HepG2 (cell line): Measurements from ENCODE around the gene FBXO10. TPM values are rescaled to one million over a fixed set of nuclear protein-coding genes. Genes with fewer than 3 reads are reported as not detected.

Experiments
- BRCA1 ChIP-seq: sonication (generic); formaldehyde crosslinking; IDR thresholded peaks from 2 replicates; pipeline ENCODE4 v1.4.0; 2020; ENCODE audit warnings: missing genetic modification reagents
- CC2D1A ChIP-seq: sonication (generic); formaldehyde crosslinking; IDR thresholded peaks from 2 replicates; pipeline ENCODE4 v1.8.1; 2023; ENCODE audit warnings: mild to moderate bottlenecking, missing genetic modification reagents
- DNMT1 ChIP-seq: sonication (generic); formaldehyde crosslinking; IDR thresholded peaks from 2 replicates; pipeline ENCODE4 v1.5.1; 2020; ENCODE audit warnings: mild to moderate bottlenecking, missing genetic modification reagents
- EP300 ChIP-seq, 3 experiments: sonication (generic) in 1 of 3; formaldehyde crosslinking in 1 of 3; IDR thresholded peaks; 2 replicates each; pipeline versions ENCODE4 v1.5.1 to v1.6.1; 2011 to 2020; ENCODE audit warnings: low read depth in 2 of 3, low read length in 2 of 3, borderline replicate concordance in 1 of 3, improper control_type of control experiment in 1 of 3, mild to moderate bottlenecking in 1 of 3, missing genetic modification reagents in 1 of 3, moderate library complexity in 1 of 3
- HNF1A ChIP-seq, 2 experiments: sonication (generic) in 1 of 2; formaldehyde crosslinking in 1 of 2; IDR thresholded peaks; 2 replicates each; pipeline versions ENCODE4 v1.4.0 to v1.6.1; 2016 to 2020; ENCODE audit warnings: borderline replicate concordance in 1 of 2, low read depth in 1 of 2, mild to moderate bottlenecking in 1 of 2, missing genetic modification reagents in 1 of 2
- HNRNPL ChIP-seq: fragments of 200-400 bp; formaldehyde crosslinking; IDR thresholded peaks from 2 replicates; pipeline ENCODE4 v1.6.1; 2017; ENCODE audit warnings: mild to moderate bottlenecking, low read depth, low read length
- KLF9 ChIP-seq: IDR thresholded peaks from 2 replicates; pipeline ENCODE4 v1.6.1; 2016; ENCODE audit warnings: low read depth
- MTERF4 ChIP-seq: sonication (generic); formaldehyde crosslinking; IDR thresholded peaks from 2 replicates; pipeline ENCODE4 v1.8.0; 2023; ENCODE audit warnings: mild to moderate bottlenecking, missing genetic modification reagents
- NCOA2 ChIP-seq: sonication (generic); formaldehyde crosslinking; IDR thresholded peaks from 2 replicates; pipeline ENCODE4 v1.8.0; 2022; ENCODE audit warnings: inconsistent platforms
- NFKB2 ChIP-seq: sonication (generic); formaldehyde crosslinking; IDR thresholded peaks from 2 replicates; pipeline ENCODE4 v1.4.0; 2020; ENCODE audit warnings: missing genetic modification reagents, borderline replicate concordance
- NRL ChIP-seq: sonication (generic); formaldehyde crosslinking; IDR thresholded peaks from 2 replicates; pipeline ENCODE4 v1.5.0; 2020; ENCODE audit warnings: missing genetic modification reagents, mild to moderate bottlenecking, moderate library complexity, borderline replicate concordance
- PAX8 ChIP-seq: sonication (generic); formaldehyde crosslinking; IDR thresholded peaks from 2 replicates; pipeline ENCODE4 v1.8.0; 2022; ENCODE audit warnings: mild to moderate bottlenecking, missing genetic modification reagents, borderline replicate concordance
- PHB2 ChIP-seq: fragments of 450-650 bp; IDR thresholded peaks from 2 replicates; pipeline ENCODE4 v1.6.1; 2018; ENCODE audit not compliant: partially characterized antibody
- RAD51 ChIP-seq: fragments of 450-650 bp; IDR thresholded peaks from 2 replicates; pipeline ENCODE4 v1.6.1; 2016; ENCODE audit warnings: borderline replicate concordance
- SIN3B ChIP-seq: fragments of 150-350 bp; IDR thresholded peaks from 2 replicates; pipeline ENCODE4 v1.6.1; 2014; ENCODE audit warnings: low read length
- SMAD3 ChIP-seq: sonication (generic); formaldehyde crosslinking; IDR thresholded peaks from 2 replicates; pipeline ENCODE4 v1.4.0; 2020; ENCODE audit warnings: missing genetic modification reagents
- ZBTB34 ChIP-seq: sonication (generic); formaldehyde crosslinking; IDR thresholded peaks from 2 replicates; pipeline ENCODE4 v1.8.0; 2022; ENCODE audit warnings: mild to moderate bottlenecking, missing genetic modification reagents
- ZFAT ChIP-seq: sonication (generic); formaldehyde crosslinking; conservative IDR thresholded peaks from 2 replicates; pipeline ENCODE4 v1.8.1; 2023; ENCODE audit warnings: missing genetic modification reagents, inconsistent platforms
- ZFP1 ChIP-seq: IDR thresholded peaks from 2 replicates; pipeline ENCODE4 v1.6.1; 2016
- ZNF136 ChIP-seq: sonication (generic); formaldehyde crosslinking; IDR thresholded peaks from 2 replicates; pipeline ENCODE4 v1.8.1; 2022; ENCODE audit warnings: low read depth, mild to moderate bottlenecking, moderate library complexity, missing genetic modification reagents
- ZNF616 ChIP-seq: sonication (generic); formaldehyde crosslinking; IDR thresholded peaks from 2 replicates; pipeline ENCODE4 v1.5.0; 2020; ENCODE audit warnings: low read depth, mild to moderate bottlenecking, missing genetic modification reagents
- ZNF83 ChIP-seq: sonication (generic); formaldehyde crosslinking; IDR thresholded peaks from 2 replicates; pipeline ENCODE4 v1.4.0; 2020; ENCODE audit warnings: missing genetic modification reagents, mild to moderate bottlenecking, borderline replicate concordance
- polyA plus RNA-seq, 8 experiments: library from polyadenylated mRNA; depleted of rRNA in 3 of 8; stranded (reverse) in 7 of 8; unstranded in 1 of 8; fragments of >200 nt; fragmentation: Illumina TruSeq in 4 of 8; extraction: Trizol in 4 of 8; gene quantifications; 2 replicates each; pipeline versions ENCODE4 v1.2.1 to v1.2.3, GENCODE V29; 2011 to 2016; ENCODE audit warnings: low read depth in 4 of 8, missing spikeins in 1 of 8, mixed read lengths in 1 of 8; ENCODE audit not compliant: insufficient read depth in 1 of 8
- total RNA-seq, 5 experiments: library from RNA; depleted of rRNA; stranded (reverse); fragments of >200 nt; fragmentation: Illumina TruSeq; extraction: Trizol; gene quantifications; 2 replicates each; pipeline ENCODE4 v1.2.3, GENCODE V29; 2016; ENCODE audit warnings: low read depth in 1 of 5

FBXO10 gene
- total and polyA plus RNA-seq, 2 of the 13 experiments (the other 11 are each of a cell fraction or from before 2014, with no cell fraction given) = 3.1 to 5.1 TPM

GRCh38 chr9:37466037-37466709 lies 110.0 kb downstream of the FBXO10 start (continued):
- TF ChIP-seq MTERF4 = 0 out of 2 replicates have a peak, but pooled peaks have one; percentile 19
- 0 out of 2 replicates have a peak, but pooled peaks have one; percentile 28 for TF ChIP-seq ZNF616 (CRISPR knock-in tag)
- no peak for TF ChIP-seq SMAD3
- no peak for TF ChIP-seq RAD51
- TF ChIP-seq NFKB2 (CRISPR knock-in tag) = peak; percentile 7; the same call in 1 of the 2 replicates
- peak; percentile 56; the same call in 1 of the 2 replicates for TF ChIP-seq HNRNPL
- TF ChIP-seq EP300 (IDR thresholded peaks at IDR 0.05; ENCODE audit: low read depth in 2 of 2, low read length in 2 of 2) = no peak
- no peak for TF ChIP-seq EP300 (CRISPR knock-in tag; IDR thresholded peaks at IDR 0.05; ENCODE audit: borderline replicate concordance)
- no peak for TF ChIP-seq ZFAT (CRISPR knock-in tag)
- TF ChIP-seq PAX8 = no peak
- no peak for TF ChIP-seq KLF9 (CRISPR knock-in tag)
- no peak for TF ChIP-seq BRCA1 (CRISPR knock-in tag)
- no peak for TF ChIP-seq HNF1A (IDR thresholded peaks at IDR 0.05; ENCODE audit: low read depth)
- TF ChIP-seq HNF1A (CRISPR knock-in tag; IDR thresholded peaks at IDR 0.05; ENCODE audit: borderline replicate concordance) = no peak
- no peak for TF ChIP-seq DNMT1
- TF ChIP-seq NCOA2 = peak; percentile 15; the same call in 1 of the 2 replicates
- peak; percentile 68 for TF ChIP-seq NRL
- TF ChIP-seq ZBTB34 (CRISPR knock-in tag) = no peak
- no peak for TF ChIP-seq CC2D1A (CRISPR knock-in tag)
- TF ChIP-seq ZNF136 (CRISPR knock-in tag) = no peak
- TF ChIP-seq SIN3B = no peak
- no peak for TF ChIP-seq PHB2
- no peak for TF ChIP-seq ZNF83 (CRISPR knock-in tag)
- TF ChIP-seq ZFP1 = no peak
